Neural crest cell (in vitro differentiated cells): ENCODE measurements around the gene ZG16B. TPM values are rescaled to one million over a fixed set of nuclear protein-coding genes. Genes with fewer than 3 reads are reported as not detected.

Experiments
- DNase-seq: peaks from one replicate; pipeline ENCODE4 v3.0.0; 2021; ENCODE audit warnings: low read depth, mixed read lengths, low spot score
- H3K27ac Mint-ChIP-seq: one replicate; pipeline ENCODE4 v1.8.0; 2021; ENCODE audit warnings: mild to moderate bottlenecking, mixed read lengths; ENCODE audit not compliant: unreplicated experiment
- H3K27me3 Mint-ChIP-seq: 2 replicates; pipeline ENCODE4 v1.8.0; 2021; ENCODE audit warnings: low read depth, mild to moderate bottlenecking, mixed read lengths
- H3K36me3 Mint-ChIP-seq: 2 replicates; pipeline ENCODE4 v1.8.0; 2021; ENCODE audit warnings: low read depth, mild to moderate bottlenecking, mixed read lengths
- H3K4me1 Mint-ChIP-seq: 2 replicates; pipeline ENCODE4 v1.8.0; 2021; ENCODE audit warnings: mixed read lengths
- H3K4me3 Mint-ChIP-seq: one replicate; pipeline ENCODE4 v1.8.0; 2021; ENCODE audit warnings: mild to moderate bottlenecking, mixed read lengths
- H3K9me3 Mint-ChIP-seq: 2 replicates; pipeline ENCODE4 v1.8.0; 2021; ENCODE audit warnings: mixed read lengths
- total RNA-seq: library from RNA; stranded (reverse); gene quantifications from 2 replicates; pipeline ENCODE4 v1.2.1, GENCODE V29; 2021
- TF ChIP-seq, protein P1 (sequence below): fragments of 200-600 bp; sonication (generic); conservative IDR thresholded peaks from 2 replicates; pipeline ENCODE4 v1.5.0; 2021; ENCODE audit warnings: antibody characterized with exemption, mild to moderate bottlenecking

ZG16B gene
- total RNA-seq, 1 donor from 2014 or later: not detected

DNA sequence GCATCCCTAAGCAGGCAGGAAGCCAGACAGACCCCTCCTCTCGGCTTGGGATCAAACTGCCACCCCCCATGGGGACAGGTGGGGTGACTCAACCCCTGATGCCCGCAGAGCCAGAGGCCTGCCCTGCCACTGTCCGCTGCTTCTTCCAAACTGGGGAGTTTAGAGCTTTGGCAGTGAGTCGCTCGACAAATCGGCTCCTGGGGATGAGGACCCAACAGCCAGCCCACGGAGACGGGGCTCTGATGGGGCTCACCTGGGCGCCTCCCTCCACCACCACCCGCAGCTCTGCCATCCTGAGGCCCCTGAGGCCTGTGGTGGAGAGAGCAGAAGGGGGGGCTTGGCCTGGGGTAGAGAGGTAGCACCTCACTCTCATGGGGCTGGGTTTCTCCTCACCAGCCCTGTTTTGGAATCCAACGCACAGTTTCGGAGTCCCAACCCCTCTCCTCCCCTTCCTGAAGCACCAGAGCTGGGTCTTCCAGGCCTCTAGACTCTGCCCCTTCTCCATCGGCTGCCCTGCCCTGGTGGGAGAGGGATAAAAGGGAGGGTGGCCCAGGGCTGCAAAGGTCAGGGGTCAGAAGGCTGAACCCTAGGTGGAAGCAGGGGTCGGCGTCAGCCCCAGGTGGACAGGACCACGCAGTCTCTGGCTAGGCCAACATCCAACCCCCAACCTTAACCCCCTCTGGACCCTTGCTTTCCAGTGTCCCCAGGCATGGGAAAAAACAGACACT lies 22.1 kb downstream of the ZG16B start:
- Mint-ChIP-seq H3K27me3 (peaks cover 34% of the 10 kb centered on the region), H3K4me1 (no peaks in the 10 kb centered on the region), H3K4me3 (no peak overlapping the region), H3K27ac (no peak overlapping the region), H3K36me3 (no peaks in the 10 kb centered on the region), H3K9me3 (peaks cover 7% of the 10 kb centered on the region)
- TF ChIP-seq, protein P1, sequence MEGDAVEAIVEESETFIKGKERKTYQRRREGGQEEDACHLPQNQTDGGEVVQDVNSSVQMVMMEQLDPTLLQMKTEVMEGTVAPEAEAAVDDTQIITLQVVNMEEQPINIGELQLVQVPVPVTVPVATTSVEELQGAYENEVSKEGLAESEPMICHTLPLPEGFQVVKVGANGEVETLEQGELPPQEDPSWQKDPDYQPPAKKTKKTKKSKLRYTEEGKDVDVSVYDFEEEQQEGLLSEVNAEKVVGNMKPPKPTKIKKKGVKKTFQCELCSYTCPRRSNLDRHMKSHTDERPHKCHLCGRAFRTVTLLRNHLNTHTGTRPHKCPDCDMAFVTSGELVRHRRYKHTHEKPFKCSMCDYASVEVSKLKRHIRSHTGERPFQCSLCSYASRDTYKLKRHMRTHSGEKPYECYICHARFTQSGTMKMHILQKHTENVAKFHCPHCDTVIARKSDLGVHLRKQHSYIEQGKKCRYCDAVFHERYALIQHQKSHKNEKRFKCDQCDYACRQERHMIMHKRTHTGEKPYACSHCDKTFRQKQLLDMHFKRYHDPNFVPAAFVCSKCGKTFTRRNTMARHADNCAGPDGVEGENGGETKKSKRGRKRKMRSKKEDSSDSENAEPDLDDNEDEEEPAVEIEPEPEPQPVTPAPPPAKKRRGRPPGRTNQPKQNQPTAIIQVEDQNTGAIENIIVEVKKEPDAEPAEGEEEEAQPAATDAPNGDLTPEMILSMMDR: no peak
- no peak for DNase-seq

DNA sequence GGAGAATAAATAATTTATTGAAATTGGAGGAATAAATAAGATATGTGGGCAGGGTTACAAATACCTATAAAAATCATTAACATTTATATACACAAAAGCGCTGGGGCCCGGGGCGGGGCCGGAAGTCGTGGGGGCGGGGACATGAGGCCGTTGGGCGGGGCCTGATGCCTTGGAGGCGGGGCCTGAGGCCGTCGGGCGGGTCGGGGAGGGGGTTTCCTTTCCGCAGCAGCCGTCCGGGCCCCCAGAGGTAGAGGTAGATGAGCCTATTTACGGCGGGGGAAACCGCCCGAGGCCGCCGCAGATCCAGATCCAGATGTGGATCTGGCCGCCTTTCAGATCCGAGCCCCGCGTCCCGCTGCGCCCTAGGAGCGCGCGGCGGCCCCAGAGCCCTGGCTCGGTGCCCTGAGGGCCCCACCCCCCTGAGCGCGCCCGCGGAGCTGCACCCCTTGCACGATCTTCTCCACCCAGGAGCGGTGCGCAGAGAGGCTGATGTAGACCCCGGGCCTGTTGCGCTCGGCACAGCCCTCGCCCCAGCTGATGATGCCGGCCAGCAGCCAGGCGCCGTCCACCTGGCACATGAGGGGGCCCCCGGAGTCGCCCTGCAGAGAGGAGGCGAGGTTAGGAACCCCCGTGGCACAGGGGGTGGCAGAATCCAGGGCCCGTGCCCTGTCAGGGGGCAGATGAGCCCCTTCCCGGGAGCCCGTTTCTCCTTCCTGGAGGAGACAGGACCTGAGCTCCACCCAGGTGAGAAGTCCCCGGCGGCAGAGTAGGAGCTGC lies 22.8 kb downstream of the ZG16B start:
- H3K36me3 Mint-ChIP-seq: no peaks in the 10 kb centered on the region
- no peak for DNase-seq
- H3K4me1 Mint-ChIP-seq: no peaks in the 10 kb centered on the region
- peaks cover 7% of the 10 kb centered on the region for H3K9me3 Mint-ChIP-seq
- no peak overlapping the region for H3K4me3 Mint-ChIP-seq
- no peak overlapping the region for H3K27ac Mint-ChIP-seq
- peaks cover 40% of the 10 kb centered on the region for H3K27me3 Mint-ChIP-seq
- TF ChIP-seq, protein P1: no peak

DNA sequence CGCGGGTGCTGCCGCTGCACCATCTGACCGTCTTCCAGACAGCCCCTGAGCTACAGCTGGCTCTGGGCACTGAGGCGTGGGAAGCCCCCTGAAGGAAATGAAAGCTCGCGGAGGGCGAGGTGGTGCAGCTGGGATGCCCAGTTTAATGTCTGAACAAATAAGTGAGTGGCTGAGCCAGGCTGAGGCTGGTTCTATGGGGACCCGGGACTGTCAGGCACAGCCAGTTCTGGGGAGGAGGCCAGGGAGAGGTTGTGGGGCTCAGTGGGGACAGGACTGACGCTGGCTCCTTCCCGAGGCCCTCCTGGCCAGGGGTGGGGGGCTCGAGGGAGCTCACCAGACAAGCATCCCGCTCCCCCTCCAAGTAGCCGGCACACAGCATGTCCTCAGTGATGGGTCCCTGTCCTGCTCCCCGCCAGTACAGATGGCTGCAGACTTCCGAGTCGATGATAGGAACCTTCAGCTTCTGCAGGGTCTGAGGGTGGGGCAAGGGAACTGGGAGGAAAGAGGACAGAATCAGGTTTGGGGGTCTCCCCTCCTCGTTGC lies 23.5 kb downstream of the ZG16B start:
- TF ChIP-seq, protein P1: no peak
- no peak for DNase-seq
- no peak overlapping the region for H3K4me3 Mint-ChIP-seq
- H3K36me3 Mint-ChIP-seq: no peaks in the 10 kb centered on the region
- peaks cover 45% of the 10 kb centered on the region for H3K27me3 Mint-ChIP-seq
- H3K9me3 Mint-ChIP-seq: peaks cover 7% of the 10 kb centered on the region
- no peak overlapping the region for H3K27ac Mint-ChIP-seq
- H3K4me1 Mint-ChIP-seq: no peaks in the 10 kb centered on the region

DNA sequence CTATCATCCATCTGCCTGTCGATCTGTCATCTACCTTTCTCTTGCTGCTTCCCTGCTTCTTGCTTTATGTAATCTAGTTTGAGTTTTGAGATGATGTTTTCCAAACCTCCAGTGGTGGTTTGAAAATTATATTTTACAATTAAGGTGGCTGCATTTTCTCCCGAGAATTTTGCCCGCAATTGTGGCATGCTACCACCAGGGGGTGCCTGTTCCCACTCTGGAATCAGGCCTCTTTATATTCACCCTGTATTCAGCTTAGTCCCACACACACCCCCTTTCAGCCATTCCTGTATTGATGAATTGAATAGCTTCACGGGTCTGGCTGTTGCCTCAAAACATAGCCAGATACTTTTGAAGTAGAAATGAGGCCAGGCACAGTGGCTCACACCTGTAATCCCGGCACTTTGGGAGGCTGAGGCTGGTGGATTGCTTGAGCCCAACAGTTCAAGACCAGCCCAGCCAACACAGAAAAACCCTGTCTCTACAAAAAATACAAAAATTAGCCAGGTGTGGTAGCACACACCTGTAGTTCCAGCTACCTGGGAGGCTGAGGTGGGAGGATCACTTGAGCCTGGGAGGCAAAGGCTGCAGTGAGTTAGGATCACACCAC lies 24.7 kb downstream of the ZG16B start:
- Mint-ChIP-seq H3K4me1 (no peaks in the 10 kb centered on the region), H3K4me3 (no peak overlapping the region), H3K27ac (no peak overlapping the region), H3K27me3 (peaks cover 48% of the 10 kb centered on the region), H3K36me3 (no peaks in the 10 kb centered on the region), H3K9me3 (peaks cover 7% of the 10 kb centered on the region)
- peak; percentile 26 for DNase-seq
- TF ChIP-seq, protein P1: peak; percentile 68

- no peak for DNase-seq
- Mint-ChIP-seq H3K4me1 (no peaks in the 10 kb centered on the region), H3K36me3 (no peaks in the 10 kb centered on the region), H3K27me3 (peaks cover 54% of the 10 kb centered on the region), H3K4me3 (no peak overlapping the region), H3K9me3 (peaks cover 7% of the 10 kb centered on the region), H3K27ac (no peak overlapping the region)
- TF ChIP-seq, protein P1: no peak
Measured at GRCh38 chr16:2855536-2855935, 25.4 kb downstream of the ZG16B start.
